Stimulated activated CD4-positive, alpha-beta T cell treated with anti-CD3 and anti-CD28 coated beads, TNF-alpha, amount 100 ng/mL, for 1 hour (primary cell): ENCODE data around the gene PLCD1.
"Not testable (repeated sequence)": the region's sequence is repeated elsewhere in the genome, so short reads cannot be mapped to it uniquely, and the experiment has no call there.

Source experiments
- DNase-seq, 3 donors: peaks; one replicate each; pipeline ENCODE4 v3.0.0-alpha.2; 2020; ENCODE audit warnings: low read depth in 3 of 3, low spot score in 1 of 3

The PLCD1 gene

DNA sequence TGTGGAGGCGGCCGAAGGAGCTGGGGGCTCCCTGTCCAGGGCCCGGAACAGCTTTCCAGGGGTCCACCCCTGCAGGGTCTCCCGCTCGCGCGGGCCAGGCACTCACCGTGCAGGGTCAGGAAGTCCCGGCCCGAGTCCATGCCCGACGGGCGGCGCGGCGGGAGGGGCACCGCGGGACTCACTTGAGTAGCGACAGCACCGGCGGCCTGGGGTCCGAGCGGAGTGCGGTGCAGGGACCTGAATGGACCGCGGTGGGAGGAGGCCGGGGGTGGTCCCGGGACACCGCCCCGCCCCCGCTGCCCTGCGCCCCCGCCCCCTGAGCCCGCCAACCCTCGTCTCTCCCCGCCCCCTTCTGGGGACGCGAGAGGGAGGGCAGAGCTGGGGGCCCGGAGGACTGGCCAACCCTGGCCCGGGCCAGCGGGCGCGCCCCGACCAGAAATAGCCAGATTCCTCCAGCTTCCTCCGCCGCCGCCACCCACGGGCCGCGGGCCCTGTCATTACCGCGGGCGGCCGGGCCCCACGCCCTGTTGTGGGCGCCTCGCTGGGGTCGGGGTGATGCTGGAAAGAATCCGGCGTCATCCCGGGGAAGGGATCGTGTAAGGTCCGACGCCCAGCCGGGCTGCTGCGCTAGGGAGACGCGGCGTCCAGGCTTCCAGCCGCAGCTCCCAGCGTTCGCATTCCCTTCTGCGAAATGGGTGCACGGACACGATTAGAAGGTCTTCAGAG lies at the start of gene PLCD1:
Gene PLCD1, minus strand, starts transcription at position 243 of the 726 bp plus-strand sequence. Its CDS starts 103 bp downstream, at position 140.
- DNase-seq: no peak

DNA sequence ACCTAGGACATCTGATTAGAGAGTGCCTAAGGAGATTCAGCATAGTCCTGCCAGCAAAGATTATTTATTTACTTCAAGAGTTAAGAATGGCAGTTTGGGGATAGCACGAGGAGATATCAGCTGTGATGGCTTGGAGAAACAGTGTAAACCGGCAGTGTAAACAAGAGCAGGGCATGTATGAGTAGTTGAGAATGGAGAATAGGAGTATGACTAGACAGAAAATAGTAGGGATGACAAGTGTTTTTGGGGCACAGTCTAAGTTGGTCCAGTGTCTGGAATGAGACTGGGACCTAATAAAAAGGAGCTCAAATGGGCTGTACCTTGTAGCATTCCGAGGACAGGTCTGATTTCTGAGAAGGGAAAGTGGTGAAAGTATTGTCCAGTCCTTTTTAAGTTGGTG lies 47.6 kb upstream of the PLCD1 start:
- not testable (repeated sequence) for DNase-seq

DNA sequence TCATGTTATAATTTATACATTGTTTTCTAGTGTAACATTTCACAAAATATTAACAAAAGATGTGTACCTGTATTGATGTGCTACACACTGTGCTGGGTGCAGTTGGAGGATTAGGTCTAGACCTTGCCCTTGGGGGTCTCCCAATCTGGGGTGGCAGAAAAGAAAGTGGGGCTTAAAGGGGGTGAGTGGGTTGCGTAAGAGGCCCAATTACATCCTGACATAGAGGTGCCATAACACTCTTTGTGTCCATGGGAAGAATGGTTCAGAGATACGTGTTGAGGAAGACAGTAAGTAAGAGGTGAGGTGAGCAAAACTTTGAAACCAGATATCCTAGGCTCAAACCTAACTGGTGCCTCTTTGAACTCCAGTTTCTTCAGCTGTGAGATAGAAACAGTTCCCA lies 40.6 kb upstream of the PLCD1 start:
- no peak for DNase-seq

DNA sequence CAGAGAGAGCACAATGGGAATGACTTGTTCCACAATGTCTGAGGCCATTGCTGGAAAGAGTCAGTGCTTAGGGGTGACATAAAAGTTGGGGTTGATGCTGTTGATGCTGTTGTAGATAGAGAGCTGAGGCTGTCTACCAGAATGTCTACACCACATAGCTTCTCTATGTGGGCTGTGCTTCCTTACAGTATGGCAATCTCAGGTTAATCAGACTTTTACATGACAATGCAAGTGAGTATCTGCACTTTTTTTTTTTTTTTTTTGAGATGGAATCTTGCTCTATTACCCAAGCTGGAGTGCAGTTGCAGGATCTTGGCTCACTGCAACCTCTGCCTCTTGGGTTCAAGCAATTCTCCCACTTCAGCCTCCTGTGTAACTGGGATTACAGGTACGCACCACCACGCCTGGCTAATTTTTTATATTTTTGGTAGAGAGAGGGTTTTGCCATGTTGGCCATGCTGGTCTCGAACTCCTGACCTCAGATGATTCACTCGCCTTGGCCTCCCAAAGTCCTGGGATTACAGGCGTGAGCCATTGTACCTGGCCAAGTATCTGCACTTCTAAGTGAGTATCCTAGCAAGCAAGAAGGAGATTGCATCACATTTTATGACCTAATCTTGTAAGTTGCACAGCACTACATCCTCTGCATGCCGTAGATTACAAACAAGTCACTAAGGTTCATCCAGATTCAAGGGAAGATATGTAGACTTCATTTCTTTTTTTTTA lies 38.2 kb upstream of the PLCD1 start:
- no peak for DNase-seq

DNA sequence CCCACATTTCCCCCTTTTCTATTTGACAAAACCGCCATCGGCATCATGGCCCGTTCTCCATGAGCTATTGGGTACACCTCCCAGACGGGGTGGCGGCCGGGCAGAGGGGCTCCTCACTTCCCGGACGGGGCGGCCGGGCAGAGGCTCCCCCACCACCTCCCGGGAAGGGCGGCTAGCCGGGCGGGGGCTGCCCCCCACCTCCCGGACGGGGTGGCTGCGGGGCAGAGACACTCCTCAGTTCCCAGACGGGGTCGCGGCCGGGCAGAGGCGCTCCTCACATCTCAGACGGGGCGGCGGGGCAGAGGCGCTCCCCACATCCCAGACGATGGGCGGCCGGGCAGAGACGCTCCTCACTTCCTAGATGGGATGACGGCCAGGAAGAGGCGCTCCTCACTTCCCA lies 35.0 kb upstream of the PLCD1 start:
- not testable (repeated sequence) for DNase-seq

DNA sequence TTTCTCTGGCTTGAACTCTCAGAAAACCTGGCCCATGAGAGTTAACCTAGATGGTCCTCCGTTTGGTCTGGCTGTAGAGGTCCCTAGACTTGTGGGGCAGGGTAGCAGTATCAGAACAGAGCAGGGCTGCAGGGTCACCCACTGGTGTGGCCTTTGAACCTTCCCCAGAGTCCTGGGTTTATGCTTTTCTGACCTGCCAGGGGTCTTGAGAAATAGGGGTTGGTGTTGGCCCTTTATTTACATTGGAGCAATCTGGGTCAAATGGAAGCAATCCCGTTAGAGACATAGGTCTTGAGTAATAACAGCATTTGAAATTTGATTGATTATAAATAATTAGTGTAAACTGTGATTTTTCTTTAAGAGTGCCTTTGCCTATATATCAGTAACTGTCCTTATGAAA lies 33.4 kb upstream of the PLCD1 start:
- DNase-seq: no peak

DNA sequence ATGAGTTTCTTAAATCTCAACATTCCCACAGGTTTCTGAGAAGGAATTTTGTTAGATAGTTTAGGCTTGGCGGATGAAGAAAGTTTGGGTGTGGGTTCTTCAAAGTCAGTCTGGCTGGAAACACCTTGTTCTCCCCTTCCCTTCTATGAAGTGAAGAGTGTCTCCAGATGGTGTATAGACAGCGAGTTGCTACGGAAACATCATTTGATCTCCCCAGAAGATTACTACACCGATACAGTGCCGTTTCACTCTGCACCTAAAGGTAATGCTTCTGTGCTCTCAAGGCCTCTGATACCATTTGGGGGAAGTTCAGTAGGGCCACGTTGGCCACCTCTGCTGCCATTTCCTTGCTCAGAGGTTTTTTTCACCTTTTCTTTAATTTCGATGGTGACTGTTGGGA lies 30.1 kb upstream of the PLCD1 start:
- DNase-seq: no peak

DNA sequence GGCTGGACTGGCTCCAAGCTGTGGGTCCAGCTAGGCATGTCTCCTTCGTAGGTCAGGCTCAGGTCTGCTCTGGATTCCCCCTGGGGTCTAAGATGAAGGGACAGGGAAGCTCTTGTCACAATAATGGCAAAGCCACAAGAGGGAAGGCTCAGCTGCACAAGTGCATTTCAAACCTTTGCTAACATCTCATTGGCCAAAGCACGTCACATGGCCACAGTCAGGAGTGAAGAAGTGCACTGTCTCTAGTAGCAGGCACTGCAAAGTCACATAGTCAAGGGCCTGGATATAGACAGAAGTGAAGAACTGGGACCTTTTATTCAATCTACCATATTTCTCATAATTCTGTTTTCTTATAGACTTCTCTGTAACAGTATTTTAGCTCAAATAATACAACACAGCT lies 29.7 kb upstream of the PLCD1 start:
- no peak for DNase-seq

DNA sequence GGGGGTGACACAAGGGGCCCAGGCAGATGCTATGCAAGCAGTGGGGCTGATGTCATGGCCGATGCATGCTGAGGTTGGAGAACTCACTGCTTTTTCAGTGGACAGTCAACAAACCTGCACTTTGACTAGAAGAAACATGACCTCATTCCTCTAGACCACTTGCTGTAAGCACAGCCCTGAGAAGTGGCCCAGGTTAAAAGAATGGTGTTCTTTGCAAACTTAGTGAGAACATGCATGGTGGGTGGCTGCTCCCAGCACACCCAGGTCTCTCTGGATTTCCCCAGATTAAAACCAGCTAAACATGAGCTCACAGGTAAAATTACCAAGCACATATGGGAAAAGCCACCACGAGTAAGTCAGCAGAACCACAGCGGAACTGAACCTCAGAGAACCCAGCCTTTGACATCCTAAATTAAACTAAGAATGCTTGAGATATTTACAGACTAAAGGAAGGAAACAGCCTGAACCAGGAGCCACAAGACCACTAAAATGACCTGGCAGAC lies 25.1 kb upstream of the PLCD1 start:
- DNase-seq: no peak

DNA sequence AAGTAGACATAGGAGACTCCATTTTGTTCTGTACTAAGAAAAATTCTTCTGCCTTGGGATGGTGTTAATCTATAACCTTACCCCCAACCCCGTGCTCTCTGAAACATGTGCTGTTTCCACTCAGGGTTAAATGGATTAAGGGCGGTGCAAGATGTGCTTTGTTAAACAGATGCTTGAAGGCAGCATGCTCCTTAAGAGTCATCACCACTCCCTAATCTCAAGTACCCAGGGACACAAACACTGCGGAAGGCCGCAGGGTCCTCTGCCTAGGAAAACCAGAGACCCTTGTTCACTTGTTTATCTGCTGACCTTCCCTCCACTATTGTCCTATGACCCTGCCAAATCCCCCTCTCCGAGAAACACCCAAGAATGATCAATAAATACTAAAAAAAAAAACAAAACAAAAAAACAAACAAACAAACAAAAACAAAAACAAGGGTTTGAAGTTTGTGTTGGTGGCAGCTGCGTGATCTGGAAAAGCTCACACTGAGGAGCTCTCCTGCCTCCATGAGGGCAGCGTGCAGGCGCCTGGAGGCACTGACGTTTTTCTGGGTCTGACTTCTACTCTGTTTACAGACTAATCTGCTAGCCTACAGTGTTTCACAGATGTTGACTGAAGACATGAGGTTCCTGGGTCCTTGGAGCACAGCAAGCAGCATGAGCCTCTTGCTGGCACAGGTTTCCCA lies 24.5 kb upstream of the PLCD1 start:
- not testable (repeated sequence) for DNase-seq

DNA sequence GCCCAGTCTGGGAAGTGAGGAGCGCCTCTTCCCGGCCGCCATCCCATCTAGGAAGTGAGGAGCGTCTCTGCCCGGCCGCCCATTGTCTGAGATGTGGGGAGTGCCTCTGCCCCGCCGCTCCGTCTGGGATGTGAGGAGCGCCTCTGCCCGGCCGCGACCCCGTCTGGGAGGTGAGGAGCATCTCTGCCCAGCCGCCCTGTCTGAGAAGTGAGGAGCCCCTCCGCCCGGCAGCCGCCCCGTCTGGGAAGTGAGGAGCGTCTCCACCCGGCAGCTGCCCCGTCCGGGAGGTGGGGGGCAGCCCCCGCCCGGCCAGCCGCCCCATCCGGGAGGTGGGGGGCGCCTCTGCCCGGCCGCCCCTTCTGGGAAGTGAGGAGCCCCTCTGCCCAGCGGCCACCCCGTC lies 23.8 kb upstream of the PLCD1 start:
- DNase-seq: not testable (repeated sequence)

DNA sequence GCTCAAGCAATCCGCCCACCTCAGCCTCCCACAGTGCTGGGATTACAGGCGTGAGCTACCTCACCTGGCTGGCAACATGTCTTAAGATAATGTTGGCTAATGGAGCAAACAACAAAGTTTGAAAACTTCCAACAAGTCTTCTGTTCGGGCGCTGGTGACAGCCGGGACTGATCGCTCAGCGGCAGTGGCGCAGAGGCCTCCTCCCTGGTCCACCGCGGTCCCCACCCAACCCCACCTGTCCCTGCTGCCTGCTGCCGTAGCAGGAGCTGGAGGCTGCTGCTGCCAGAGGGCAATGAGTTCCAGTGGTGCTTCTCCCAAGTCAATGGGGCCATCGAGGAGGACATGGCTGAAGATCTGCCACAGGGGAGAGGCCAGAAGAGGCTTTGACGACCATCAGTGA lies 21.7 kb upstream of the PLCD1 start:
- no peak for DNase-seq

DNA sequence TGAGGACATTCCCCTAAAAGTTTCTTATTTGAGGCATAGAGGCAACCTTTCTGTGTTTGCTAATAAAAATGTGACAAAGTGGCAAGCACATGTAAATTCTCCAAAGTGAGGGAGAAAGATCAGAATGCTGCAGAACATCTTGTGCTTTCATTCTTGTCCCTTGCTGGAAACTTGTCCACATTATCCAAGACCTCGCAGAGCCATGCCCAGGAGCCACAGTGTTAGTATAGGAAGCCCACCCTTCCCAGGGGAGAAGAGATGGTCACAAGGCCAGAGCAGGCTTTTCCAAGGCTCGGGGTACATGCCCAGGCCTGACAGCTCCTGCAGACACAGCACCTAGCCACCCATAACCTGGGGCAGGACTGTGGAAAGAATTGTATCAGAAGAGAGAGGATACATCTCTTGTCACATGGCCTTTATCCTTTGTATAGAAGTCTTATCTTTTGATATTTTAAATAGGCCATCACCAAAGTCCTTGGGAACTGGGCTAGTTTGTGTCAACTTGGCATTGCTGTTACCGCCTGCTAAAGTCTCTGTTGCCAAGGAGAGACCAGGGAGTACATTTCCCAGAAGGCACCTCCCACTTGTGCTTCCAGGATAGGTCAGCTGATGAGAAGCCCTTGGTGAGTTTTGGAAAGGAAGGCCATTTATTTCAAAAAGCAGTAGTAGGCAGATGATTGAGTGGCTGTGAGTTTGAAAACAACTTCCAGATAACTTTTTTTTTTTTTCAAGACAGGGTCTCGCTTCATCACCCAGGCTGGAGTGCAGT lies 20.1 kb upstream of the PLCD1 start:
- no peak for DNase-seq

DNA sequence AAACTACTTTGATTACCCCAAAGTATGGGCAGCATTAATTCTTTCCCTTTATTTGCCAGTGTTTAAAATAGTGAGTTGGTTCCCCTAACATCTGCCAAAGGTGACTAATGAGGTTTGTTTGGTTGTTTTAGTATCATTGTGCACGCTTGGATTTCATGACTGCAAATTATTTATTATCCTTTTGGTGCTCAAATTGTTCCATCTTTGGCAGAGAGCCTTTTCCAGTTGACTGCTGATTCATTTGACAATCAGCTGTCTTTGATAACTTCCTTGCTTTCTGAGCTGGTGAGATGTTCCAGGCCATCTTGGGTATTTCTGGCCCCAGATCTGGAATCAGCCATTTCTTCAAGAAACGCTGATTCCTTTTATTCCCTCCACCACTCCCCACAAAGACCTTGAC lies 18.5 kb upstream of the PLCD1 start:
- no peak for DNase-seq

DNA sequence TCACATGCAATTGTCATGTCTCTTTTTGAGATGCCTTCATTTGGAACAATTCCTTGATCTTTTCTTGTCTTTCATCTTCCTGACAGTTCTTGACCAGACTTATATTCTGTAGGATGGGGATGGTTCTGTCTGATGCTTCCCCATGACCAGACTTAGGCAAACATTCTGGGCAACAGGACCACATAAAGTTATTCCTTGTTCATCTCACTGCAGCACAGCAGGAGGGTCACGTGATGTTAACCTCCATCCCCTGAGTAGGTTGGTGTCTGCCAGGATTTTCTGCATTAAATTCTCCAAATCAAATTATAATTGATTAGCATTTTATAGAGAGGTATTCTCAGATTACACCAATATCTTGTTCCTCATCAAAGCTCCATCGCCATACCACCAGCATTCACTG lies 17.4 kb upstream of the PLCD1 start:
- DNase-seq: no peak

DNA sequence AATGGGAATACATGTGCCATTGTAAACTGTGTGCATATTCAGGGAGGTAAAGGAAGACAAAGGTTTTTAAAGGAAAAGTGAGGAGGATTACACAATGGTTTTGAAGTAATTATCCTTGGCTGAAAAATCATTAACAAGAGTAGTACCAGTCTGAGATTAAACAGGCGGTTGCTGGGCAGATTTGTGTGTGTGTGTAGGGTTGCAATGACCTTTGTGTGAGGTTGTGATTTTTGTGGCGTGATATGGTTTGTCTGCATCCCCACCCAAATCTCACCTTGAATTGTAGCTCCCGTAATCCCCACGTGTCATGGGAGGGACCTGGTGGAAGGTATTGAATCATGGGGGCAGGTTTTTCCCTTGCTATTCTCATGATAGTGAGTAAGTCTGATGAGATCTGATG lies 16.6 kb upstream of the PLCD1 start:
- DNase-seq: no peak

DNA sequence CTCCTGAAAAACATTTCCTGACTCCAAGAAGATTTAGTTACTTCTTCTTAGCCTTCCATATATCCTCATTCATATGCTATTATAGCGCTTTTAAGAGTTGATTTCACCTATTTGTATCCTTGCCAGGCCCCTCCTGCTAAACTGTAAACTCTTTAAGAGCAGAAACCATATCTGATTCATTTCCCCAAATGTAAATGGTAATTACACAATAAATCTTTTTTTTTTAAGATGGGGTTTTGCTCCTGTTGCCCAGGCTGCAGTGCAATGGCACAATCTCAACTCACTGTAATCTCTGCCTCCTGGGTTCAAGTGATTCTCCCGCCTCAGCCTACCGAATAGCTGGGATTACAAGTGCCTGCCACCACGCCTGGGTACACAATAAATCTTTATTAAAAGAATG lies 14.0 kb upstream of the PLCD1 start:
- no peak for DNase-seq

DNA sequence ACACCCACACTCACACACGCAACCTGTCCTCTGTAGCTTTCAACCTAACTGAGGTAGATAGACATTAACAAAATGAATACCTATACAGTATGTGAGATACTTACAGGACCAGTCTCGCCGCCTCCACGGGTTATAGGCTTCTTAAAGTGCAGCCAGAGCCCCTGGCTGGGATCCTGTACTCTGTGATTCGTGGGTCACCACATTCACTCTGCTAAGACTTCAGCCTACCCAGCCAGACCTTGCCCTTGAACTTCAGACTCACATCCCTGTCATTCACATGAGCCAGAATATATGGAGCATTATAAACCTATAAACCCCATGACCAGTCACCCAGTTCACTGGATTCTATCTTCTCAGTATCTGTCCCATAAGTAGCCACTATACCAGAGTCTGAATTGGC lies 11.0 kb upstream of the PLCD1 start:
- DNase-seq: no peak

DNA sequence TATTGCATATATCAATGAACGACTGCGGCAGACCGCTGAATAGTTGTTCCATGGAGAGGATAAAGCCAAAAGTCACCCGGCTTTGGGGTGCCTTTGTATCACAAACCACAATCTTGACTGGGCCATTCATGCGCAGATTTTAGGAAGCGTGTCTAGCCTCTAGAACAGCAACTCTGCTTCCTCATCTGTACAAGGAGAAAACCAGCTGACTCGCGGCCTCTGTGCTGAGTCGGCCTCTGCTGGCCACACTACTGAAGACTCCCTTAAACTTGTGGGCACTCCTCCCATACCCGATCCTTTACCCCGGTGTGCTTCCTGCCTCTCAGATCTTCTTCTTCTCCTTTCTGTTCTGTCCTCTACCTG lies 10.4 kb upstream of the PLCD1 start:
- DNase-seq: no peak

DNA sequence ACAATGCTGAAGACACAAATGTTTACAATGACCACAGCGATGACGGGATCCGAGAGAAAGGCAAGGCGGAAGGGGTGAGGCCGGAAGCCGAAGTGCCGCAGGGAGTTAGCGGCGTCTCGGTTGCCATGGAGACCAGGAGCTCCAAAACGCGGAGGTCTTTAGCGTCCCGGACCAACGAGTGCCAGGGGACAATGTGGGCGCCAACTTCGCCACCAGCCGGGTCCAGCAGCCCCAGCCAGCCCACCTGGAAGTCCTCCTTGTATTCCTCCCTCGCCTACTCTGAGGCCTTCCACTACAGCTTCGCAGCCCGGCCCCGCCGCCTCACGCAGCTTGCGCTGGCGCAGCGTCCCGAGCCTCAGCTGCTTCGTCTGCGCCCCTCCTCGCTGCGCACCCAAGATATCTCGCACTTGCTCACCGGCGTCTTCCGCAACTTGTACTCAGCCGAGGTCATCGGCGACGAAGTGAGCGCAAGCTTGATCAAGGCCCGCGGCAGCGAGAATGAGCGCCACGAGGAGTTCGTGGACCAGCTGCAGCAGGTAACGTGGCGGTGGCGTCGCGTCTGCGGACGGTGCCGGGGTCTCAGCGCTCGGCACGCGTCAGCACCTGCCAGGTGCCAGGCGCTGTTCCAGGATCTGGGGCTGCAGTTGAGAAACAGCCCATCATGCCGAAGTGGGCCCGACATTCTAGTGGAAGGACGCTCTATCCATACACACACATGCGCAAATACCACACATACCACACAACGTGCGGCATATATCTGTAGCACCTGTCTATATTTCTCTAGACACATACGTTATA lies 9.9 kb upstream of the PLCD1 start, which contains the start of gene DLEC1:
Gene DLEC1, plus strand, starts transcription at position 108 of the 798 bp plus-strand sequence. Its CDS starts 18 bp downstream, at position 126.
- peak; percentile 46 to 66 (median 55) for DNase-seq
